Inflammatory macrophage (primary cell): ENCODE measurements around the gene ITGA1.
A peak's percentile ranks its signal among the peaks of the same experiment; 100 is the strongest.
"Not testable (repeated sequence)": the region's sequence is repeated elsewhere in the genome, so short reads cannot be mapped to it uniquely, and the experiment has no call there.

Source experiments
- DNase-seq, 2 donors: peaks; one replicate each; pipeline ENCODE4 v3.0.0-alpha.2; 2020 to 2022

The ITGA1 gene

DNA sequence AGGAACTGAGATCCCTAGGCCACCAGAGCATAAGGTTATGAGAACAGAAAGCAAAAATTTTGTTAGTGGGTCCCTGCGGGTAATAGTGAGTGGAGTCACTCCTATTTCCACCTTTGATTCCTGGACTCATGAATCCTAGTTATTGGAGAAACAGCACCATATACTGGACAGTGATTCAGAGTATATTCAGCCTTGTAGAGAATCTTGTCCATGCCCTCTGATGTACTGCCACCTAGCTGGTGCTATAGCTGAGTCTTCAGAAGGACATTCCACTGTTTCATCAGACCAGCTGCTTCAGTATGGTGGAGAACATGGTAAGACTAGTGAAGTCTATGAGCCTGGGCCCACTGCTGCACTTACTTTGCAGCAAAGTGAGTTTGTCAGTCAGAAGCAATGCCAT, 176.4 kb downstream of the ITGA1 start:
- DNase-seq: no peak

DNA sequence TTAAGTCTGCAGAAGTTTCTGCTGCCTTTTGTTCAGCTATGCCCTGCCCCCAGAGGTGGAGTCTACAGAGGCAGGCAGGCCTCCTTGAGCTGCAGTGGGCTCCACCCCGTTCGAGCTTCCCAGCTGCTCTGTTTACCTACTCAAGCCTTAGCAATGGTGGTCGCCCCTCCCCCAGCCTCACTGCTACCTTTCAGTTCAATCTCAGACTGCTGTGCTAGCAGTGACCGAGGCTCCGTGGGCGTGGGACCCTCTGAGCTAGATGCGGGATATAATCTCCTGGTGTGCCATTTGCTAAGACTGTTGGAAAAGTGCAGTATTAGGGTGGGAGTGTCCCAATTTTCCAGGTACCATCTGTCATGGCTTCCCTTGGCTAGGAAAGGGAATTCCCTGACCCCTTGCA, 188.4 kb downstream of the ITGA1 start:
- DNase-seq: not testable (repeated sequence)

DNA sequence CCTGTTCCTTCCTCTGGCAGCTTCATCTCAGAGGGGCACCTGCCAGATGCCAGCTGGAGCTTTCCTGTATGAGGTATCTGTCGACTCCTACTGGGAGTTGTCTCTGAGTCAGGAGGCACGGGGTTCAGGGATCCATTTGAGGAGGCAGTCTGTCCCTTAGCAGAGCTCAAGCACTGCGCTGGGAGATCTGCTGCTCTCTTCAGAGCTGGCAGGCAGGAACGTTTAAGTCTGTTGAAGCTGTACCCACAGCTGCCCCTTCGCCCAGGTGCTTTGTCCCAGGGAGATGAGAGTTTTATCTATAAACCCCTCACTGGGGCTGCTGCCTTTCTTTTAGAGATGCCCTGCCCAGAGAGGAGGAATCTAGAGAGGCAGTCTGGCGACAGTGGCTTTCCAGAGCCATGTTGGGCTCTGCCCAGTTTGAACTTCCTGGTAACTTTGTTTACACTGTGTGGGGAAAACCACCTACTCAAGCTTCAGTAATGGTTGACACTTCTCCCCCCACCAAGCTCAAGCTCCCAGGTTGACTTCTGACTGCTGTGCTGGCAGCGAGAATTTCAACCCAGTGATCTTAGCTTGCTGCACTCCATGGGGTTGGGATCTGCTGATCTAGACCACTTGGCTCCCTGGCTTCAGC, 189.7 kb downstream of the ITGA1 start:
- no peak for DNase-seq

DNA sequence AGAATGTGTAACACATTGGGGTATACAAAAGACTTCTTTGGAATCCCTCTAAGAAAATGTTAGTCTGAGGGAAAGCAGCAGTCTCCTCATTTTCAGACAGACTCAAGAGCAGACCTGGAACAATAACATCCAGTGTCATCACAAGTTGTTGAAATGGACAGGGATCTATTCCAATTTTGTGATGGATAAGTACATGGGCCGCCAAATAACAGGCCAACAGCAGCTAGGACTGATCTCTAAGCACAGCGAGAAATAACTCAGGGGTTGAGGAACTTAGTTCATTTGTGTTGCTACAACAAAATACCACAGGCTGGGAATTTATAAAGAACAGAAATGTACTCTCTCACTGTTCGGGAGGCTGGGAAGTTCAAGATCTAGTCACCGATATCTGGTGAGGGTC, 193.8 kb downstream of the ITGA1 start:
- no peak for DNase-seq

DNA sequence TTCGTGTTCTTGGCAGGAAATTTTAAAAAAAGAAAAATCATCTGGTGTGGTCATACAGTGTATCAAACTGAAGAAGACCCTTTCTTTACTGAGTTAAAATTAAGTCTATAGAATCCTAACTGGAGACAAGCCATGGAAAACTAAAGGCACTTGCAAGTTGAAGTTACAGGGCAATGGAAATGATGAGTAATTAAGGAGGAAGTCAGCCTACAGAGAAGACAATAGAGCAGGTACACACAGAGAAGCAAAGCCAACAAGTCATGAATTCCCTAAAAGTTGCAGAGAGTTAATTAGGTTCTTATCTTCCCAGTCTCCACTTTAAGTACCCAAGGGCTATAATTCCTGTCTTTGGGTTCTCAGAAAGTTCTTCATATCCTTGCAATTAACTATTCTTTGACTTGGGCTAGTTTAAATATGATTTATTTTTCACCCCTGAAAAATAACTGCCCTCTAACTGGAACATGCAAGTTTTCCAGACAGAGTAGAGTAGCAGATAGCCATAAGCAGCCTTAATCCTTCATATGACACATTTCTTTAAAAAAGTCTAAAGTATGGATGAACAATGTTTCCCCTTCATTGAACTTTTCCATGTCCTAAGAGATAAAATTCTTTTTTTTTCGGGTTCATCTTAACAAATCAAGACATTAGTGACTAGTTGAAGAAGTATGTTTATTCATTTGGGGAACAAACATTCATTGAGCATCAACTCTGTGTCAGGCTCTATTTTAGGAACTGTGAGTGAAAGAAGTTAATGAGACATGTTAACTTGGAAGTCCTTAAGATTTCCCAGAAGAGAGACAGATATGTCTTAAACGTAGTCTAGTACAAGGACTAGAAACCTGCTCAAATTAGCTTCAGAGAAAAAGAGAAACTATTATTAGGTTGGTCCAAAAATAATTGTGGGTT, 196.3 kb downstream of the ITGA1 start:
- no peak for DNase-seq

DNA sequence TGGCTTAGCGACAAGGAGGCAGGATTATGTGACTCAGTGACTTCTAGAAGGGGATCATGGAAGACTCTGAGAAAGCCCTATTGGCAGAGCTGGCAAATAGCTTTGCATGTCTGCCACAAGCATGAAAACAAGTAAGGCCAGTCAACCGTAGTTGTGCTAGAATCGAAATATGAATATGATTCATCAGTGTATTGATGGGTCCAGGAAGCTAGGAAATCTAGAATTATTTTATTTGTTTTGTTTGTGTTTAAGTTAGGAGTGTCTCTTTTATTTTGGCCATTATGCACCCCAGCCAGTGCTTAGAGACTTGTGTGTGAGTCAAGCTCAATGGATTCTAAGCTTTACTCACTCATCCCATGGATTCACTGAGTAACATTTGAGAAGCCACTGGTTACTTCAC, 197.6 kb downstream of the ITGA1 start:
- no peak for DNase-seq

DNA sequence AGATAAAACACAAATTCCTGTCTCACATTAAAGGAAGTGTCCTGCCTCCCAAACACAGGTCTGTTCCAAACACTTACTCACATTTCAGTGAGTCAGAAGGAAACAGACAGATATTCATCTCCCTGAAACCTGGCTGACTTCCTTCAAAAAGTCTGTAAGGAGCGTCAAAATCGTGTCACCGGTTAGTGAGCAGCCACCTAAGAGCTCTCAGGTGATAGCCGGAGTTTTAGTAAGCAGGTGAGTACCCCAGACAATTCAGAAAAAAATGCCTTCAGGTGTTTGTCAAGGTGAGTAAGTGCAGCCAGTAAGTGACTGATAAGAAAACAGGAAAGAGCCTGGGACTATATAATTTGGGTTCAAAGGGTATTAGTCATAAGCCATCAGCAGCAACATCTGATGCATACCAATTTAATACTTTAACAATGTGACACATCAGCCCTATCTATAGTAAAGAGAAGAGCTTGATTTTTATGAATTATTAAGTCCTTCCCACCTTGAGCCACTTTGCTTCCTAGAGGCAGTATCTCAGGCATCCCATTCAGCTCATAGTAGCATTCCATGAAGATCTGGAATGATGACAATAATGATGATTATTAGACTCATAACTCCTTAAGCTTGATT, 200.1 kb downstream of the ITGA1 start:
- DNase-seq: no peak

DNA sequence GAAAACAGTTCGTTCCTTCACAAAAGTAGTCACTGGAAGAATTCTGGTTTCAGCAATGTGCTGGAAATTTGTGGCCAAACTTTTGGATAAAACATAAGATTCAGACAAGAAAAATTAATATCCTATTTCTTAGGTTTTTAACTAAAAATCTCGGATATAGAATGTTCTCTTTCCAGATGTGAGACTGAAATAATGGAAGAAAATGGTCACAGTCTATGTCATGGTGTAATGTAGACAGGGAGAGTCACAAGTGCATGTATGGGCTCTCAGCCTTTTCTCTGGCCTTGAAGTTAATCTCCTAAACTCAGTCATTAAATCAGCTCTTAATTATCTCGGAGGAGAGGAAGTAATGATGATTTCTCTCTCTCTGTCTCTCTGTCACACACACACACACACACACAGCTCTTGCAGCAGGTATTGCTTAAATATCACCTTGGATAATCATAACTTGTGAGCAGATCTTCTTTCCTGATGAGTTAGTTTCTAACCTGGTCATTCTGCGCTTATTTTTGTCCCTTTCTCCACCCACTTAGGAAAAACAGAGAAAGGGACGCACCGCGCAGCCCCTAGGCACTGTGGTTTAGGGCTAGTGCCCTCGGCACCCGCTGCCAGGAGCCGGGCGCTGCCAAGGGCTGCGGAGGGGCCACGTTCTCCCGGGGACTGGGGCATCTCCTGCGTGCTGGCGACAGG, 200.8 kb downstream of the ITGA1 start:
- DNase-seq: no peak

DNA sequence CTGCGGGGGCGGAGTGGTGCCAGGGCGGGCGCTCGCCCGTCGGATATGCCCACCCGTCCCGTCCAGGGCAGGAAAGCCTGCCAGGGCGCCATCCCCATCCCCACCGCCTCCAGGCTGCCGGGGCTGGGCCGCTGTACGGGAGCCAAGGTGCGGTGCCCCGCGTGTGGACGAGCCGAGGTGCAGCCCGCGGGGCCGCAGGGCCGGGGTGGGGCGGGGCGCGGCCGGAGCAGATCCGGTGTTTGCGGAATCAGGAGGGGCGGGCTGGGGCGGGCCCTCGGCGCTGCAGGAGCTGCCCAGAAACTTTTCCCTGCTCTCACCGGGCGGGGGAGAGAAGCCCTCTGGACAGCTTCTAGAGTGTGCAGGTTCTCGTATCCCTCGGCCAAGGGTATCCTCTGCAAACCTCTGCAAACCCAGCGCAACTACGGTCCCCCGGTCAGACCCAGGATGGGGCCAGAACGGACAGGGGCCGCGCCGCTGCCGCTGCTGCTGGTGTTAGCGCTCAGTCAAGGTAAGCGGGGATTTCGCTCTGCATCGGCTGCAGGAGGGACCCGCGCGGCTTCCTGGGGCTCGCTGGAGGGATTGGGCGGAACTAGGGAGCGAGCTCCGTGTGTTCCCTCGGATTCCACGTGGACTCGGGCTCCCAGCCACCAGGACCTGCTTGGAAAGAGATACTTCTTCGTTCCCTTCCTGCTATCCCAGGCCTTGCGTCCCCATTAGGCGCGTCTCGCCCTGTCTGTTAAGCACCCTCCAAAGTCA, 201.5 kb downstream of the ITGA1 start, which contains the start of gene ITGA2:
ITGA2 (plus strand) TSS at position 328 of the 756 bp plus-strand sequence; CDS start at position 445, 117 bp downstream.
- peak in 1 of 2 donors; percentile 10 for DNase-seq

DNA sequence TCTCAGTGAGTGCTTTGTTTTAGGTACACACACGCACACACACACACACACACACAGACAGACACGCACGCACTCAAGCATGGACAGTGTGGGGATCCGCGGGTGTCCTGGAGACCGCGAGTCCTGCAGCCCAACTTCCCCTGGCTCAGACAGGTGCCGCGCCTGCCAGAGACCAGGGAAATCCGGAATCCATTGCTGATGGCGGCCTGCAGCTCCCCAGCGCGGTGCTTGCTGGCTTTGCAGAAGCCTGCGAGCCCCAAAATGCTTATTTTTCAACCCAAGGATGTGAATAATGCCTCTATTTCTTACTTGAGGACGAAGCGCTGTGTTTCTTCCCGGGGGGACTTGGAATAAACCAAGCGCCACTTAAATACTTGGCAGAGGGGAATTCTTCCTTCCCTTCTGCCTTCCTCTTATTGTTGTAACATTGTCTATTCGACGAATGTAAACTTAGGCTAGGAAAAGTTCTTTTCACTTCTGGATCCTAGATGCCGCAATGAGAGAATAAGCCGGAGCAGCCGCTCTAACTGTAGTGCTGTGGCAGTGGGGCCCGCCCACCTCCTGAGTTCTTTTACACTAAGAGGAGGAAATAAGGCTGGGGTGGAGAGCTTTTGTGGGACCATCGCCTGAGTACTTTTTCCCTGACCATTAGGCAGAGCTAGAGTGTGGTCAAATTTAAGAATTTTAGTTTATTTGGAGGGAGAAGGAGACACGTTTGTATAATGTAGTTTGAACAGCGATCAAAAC, 202.2 kb downstream of the ITGA1 start:
- peak in 1 of 2 donors; percentile 21 for DNase-seq

DNA sequence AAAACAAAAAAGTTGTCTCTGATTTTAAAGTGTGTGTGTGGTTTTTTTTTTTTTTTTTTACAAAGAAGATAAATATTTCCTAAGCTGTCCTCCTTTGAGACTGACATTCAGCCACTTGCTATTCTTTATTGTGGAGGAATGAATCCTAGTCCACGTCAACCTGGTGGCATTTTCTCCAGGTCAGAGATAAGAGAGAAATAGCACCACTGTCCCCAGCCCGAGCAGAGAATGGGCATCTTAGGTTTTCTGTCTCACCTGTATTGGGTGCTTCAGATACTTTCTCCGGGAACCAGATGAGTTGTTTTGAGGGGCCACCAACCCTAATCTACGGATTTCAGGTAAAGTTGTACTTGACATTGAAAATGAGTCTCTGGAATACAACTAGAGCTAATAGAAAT, 202.8 kb downstream of the ITGA1 start:
- DNase-seq: no peak

DNA sequence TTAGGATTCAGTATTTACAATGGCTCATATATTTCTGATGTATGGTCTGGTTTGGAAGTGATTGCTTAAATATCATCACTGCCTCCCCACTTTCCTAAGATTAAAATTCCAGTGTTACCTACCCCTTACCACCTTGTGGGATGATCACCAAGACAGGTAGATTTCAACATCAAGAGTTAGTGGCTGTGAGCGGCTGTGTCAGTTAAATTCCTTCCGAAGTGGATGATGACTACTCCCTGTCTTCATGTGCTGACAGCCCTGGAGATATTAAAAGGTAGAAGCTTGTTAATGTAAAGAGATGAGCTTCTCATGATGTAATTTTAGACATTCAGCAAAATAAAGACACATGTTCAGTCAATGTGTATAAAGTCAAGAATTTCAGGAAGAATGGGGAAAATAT, 205.7 kb downstream of the ITGA1 start:
- DNase-seq: no peak

DNA sequence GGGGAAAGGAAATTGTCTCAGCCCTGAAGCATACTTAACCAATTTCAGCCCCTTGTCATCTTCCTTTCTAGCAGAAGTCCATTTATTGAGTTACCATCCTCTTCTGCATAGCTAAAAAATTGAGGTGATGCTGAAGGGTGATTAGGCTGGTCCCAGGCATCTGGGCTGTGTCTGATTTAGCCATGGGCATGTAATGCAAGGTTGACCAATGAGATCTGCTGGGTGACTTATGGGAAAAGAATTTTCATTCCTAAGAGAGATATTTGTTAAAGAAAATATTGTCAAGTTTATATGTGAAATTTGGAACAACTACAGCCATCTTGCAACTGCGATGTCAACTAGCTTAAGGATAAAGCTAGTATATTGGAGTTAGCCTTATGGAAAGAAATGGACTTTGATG, 206.6 kb downstream of the ITGA1 start:
- no peak for DNase-seq

DNA sequence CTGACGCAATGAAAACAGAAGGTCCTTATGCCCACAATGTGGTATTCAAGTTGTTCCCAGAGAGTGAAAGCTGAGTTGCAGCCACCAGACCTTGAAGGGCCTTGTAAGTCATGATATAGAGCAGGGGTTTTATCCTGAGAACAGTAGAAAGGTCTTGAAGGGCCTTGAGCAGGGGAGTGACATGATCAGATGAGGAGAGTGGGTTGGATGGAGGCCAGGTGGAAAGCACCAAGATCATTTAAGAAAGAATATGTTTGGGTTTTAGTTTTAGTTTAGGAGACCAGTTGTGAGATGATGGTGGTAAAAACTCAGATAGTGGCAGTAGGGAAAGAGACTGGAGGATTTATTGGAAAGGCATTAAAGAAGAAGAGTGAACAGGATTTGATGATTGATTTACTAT, 207.4 kb downstream of the ITGA1 start:
- DNase-seq: no peak

DNA sequence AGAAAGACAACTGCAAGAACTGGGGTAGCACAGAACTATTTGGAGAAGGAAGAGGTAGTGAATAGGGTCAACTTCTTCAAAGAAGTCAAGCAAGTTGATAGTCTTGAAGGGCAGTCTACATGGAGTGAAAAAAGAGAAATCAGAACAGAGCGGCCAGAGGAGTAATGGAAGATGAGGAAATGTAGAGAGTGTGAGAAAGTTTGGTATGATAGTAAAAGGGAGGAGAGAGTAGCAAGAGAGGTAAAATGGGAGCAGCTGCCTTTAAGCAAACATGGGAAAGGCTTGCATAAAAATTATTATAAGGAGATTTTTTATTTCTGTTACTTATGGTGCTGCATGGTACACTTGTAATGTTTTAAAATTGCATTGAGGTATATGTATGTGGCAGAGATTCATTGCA, 208.2 kb downstream of the ITGA1 start:
- DNase-seq: no peak

DNA sequence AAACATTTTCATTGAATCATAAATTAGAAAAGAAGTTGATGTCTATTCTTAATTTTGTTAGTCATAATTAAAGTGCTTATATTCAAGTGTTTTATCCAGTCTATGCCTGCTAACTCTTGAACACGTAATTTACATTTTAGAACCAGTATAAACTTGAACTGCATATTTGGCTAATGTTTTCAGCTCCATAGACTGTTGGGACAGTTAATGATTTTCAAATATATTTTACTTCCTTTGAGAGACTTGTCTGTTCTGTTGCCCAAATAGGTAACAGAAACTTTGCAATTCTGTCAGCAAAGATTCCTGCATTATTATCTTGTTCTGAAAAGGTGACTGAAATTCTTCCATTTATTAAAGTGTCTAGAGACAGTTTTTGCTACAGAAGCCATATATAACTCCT, 209.3 kb downstream of the ITGA1 start:
- no peak for DNase-seq

DNA sequence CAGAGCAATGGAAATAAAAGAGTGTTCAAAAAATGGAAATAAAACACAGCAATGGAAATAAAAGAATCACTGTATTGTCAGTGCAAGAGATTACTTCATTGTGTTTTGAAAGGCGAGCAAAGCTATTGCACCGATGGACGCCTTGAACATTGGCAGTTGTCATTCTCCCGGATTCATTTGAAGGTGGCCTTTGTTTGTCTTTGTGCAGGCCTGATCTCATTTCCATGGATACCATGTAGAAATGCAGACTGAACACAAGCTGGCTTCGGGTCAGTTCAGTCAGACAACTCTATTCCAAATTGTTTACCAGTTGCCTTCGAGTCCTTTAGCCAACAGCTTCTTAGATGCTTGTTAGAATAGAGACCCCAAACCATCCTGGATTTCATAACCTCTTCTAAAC, 209.7 kb downstream of the ITGA1 start:
- DNase-seq: no peak

DNA sequence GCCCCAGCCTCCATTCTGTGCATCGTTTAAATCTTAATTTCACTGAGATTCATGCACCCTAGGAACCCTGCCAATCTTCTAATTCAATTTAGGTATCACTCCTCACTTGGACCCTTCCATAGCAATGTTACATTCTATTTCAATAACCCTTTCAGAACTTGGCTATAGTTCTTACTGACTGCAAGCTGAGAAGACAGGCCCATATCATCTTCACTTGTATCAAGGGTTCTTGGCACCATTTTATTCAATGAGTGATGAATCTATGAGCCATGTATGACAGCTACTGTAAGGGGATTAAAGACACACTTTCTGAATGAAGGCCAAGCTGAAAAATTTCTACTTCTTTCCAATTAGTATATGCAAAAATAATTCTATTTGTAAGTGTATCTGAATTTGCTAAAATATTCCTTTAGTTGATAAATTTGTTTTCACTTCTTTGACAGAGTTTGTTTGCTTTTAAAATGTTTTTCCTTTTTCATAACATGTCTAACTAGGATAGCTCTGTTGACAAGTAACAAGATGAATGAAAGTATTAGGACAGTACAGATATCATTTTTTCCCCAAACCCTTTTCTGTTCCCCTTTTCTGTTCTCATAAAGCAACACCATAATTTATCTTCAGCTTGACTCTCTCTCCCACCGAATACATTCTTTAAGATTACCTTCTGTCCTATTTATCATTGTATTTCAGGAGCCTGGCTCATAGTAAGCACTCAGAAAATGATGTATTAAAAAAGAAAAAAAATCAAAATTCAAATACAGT, 211.0 kb downstream of the ITGA1 start:
- DNase-seq: no peak

DNA sequence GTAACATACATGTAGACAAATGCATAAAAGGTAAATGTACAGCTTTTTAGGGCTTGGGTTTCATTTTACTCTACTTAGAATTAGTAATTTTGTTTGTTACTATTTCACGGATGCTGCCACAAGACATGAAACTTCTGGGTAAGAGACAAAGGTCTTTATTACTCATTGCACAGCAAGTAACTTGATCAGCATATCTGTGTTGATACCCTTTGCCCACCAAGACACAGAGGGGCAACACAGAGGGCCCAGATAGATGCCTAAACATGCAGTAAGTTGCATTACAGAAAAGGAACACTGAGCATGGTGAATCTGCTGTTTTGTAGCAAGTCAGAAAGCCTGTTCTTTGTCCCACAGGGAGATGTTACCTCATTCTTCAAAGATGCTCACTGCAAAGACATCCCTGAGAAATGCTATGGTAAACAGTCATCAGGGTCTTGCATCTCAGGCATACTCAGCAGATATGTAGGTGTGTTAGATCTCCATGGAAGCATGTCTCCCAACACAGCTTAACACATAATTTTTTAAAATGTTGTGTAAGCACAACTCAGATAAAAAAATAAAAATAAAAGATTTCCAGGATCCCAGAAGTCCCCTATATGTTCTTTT, 211.7 kb downstream of the ITGA1 start:
- DNase-seq: no peak

DNA sequence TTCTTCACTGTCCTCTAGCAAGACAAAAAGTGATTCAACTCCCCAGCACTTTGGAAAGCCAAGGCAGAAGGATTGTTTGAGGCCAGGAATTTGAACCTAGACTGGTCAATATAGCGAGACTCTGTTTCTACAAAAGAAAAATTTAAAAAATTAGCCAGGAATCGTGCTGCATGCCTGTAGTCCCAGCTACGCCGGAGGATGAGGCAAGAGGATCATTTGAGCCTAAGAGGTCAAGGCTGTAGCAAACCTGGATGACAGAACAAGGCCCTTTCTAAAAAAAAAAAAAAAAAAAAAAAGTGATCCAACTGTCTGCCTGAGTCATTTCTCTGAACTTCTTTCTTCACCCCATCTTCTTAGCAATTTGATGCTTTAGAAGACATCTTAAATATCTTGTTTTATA, 213.8 kb downstream of the ITGA1 start:
- no peak for DNase-seq
